Kidney (tissue), 14 donors: ENCODE measurements around the gene NOL4L. TPM values are rescaled to one million over a fixed set of nuclear protein-coding genes. Genes with fewer than 3 reads are reported as not detected.

ENCODE experiments used
- DNase-seq, 5 donors: peaks; one replicate each; pipeline ENCODE4 v3.0.0-alpha.2; 2013 to 2020
- FAIRE-seq: peaks from 2 replicates; lab custom pipeline; 2012; peaks lifted over from hg19 to GRCh38; lab: Jason Lieb, UNC
- H3K27ac ChIP-seq, 2 donors: one replicate each; pipeline ENCODE4 v1.7.0; 2013; ENCODE audit warnings: low read depth in 2 of 2, low read length in 2 of 2, inconsistent platforms in 1 of 2
- H3K27me3 ChIP-seq: one replicate; pipeline ENCODE4 v1.7.1; 2013; ENCODE audit warnings: low read length, inconsistent platforms; ENCODE audit not compliant: control insufficient read depth, insufficient read depth
- H3K36me3 ChIP-seq, 3 donors: one replicate each; pipeline versions ENCODE4 v1.7.0 to v1.7.1; 2013; ENCODE audit warnings: low read length in 3 of 3, control low read depth in 1 of 3, inconsistent platforms in 1 of 3; ENCODE audit not compliant: insufficient read depth in 3 of 3, control insufficient read depth in 2 of 3
- H3K4me1 ChIP-seq, 3 donors: one replicate each; pipeline versions ENCODE4 v1.7.0 to v1.7.1; 2013; ENCODE audit warnings: low read length in 3 of 3, inconsistent platforms in 1 of 3, low read depth in 1 of 3; ENCODE audit not compliant: control insufficient read depth in 2 of 3, insufficient read depth in 2 of 3
- H3K4me3 ChIP-seq, 3 donors: one replicate each; pipeline versions ENCODE4 v1.7.0 to v1.8.1; 2013; ENCODE audit warnings: low read length in 3 of 3, control low read depth in 1 of 3, inconsistent platforms in 1 of 3
- H3K9ac ChIP-seq, 3 donors: one replicate each; pipeline versions ENCODE4 v1.7.0 to v1.7.1; 2013; ENCODE audit warnings: low read length in 3 of 3, control low read depth in 1 of 3, inconsistent platforms in 1 of 3
- H3K9me3 ChIP-seq, 3 donors: one replicate each; pipeline versions ENCODE4 v1.7.0 to v1.7.1; 2013; ENCODE audit warnings: low read length in 3 of 3, control low read depth in 1 of 3, inconsistent platforms in 1 of 3; ENCODE audit not compliant: control insufficient read depth in 2 of 3, insufficient read depth in 1 of 3
- intact Hi-C: fragments of 100-400 bp; cut with DNase I; formaldehyde crosslinking; loops from one replicate; pipeline ENCODE4 v1.11.1; 2022
- polyA plus RNA-seq: library from polyadenylated mRNA; stranded (reverse); fragments of 350-450 nt; fragmentation: Illumina TruSeq; extraction: RNeasy Lipid Tissue Mini Kit (QIAGEN cat#74804); gene quantifications from one replicate; pipeline ENCODE4 v1.2.3, GENCODE V29; 2014; ENCODE audit warnings: low read depth, low replicate concordance; ENCODE audit not compliant: insufficient read depth
- total RNA-seq: library from RNA; stranded (reverse); fragmentation: NEBNext Ultra II Directional; extraction: Animal tissue kit (Norgen Biotek cat#: 25700); gene quantifications from one replicate; pipeline ENCODE4 v1.2.1, GENCODE V29; 2021
- TF ChIP-seq, protein P1 (sequence below): IDR thresholded peaks from 3 replicates; pipeline ENCODE4 v1.5.1; 2012; ENCODE audit warnings: mild to moderate bottlenecking, moderate library complexity, borderline replicate concordance; ENCODE audit not compliant: insufficient read depth; ENCODE audit errors: extremely low read depth
- donor health status: control.
- donor health status: control.
- donor health status: control.
- donor health status: control.
- donor health status: control.
- donor health status: DM: yes; HTN: yes; CAD: no.
- donor health status: Normal renal cell carcinoma (clear cell type).

Gene NOL4L
- total and polyA plus RNA-seq, 2 donors from 2014 or later = 14.1 to 19.4 TPM

DNA sequence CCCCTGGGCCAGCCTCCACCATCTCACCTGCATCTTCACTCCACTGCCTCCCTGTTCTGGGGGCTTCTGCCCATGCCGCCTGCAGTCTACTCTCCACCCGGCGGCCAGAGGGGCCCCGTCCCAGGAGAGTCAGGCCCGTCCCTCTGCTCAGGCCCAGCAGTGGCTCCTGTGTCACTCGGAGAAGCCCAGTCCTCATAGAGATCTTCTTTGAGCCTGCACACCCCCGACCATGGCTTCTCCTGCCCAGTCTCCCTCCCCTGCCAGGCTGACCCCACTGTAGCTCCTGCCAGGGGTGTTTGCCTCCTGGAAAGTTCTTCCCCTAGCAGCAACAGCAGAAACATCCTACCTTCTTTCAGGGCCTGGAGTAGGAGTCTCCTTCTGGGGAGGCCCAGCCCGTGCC lies 22.2 kb upstream of the NOL4L start:
- Histone ChIP-seq H3K9me3 (no peaks in the 10 kb centered on the region), H3K36me3 (no peaks in the 10 kb centered on the region), H3K27me3 (peaks cover 2% of the 10 kb centered on the region), H3K4me1 (no peaks in the 10 kb centered on the region), H3K9ac (no peak overlapping the region), H3K27ac (no peak overlapping the region), H3K4me3 (no peak overlapping the region)
- FAIRE-seq (no peak), DNase-seq (no peak)
- intact Hi-C loops = no loop called here
- TF ChIP-seq, protein P1, sequence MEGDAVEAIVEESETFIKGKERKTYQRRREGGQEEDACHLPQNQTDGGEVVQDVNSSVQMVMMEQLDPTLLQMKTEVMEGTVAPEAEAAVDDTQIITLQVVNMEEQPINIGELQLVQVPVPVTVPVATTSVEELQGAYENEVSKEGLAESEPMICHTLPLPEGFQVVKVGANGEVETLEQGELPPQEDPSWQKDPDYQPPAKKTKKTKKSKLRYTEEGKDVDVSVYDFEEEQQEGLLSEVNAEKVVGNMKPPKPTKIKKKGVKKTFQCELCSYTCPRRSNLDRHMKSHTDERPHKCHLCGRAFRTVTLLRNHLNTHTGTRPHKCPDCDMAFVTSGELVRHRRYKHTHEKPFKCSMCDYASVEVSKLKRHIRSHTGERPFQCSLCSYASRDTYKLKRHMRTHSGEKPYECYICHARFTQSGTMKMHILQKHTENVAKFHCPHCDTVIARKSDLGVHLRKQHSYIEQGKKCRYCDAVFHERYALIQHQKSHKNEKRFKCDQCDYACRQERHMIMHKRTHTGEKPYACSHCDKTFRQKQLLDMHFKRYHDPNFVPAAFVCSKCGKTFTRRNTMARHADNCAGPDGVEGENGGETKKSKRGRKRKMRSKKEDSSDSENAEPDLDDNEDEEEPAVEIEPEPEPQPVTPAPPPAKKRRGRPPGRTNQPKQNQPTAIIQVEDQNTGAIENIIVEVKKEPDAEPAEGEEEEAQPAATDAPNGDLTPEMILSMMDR = no peak

DNA sequence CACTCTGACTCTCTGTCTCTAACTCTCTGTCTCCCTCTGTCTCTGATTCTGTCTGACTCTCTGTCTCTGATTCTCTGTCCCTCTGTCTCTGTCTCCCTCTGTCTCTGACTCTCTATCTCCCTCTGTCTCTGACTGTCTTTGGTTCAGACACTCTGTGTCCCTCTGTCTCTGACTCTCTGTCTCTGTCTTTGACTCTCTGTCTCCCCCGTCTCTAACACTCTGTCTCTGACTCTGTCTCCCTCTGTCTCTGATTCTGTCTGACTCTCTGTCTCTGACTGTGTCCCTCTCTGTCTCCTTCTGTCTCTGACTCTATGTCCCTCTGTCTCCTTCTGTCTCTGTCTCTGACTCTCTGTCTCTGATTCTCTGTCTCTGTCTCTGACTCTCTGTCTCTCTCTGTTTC lies 21.7 kb upstream of the NOL4L start:
- Histone ChIP-seq H3K36me3 (no peaks in the 10 kb centered on the region), H3K4me1 (no peaks in the 10 kb centered on the region), H3K9me3 (no peaks in the 10 kb centered on the region), H3K4me3 (no peak overlapping the region), H3K9ac (no peak overlapping the region), H3K27me3 (peaks cover 2% of the 10 kb centered on the region), H3K27ac (no peak overlapping the region)
- intact Hi-C loops = no loop called here
- TF ChIP-seq, protein P1 = no peak
- no peak for DNase-seq
- no peak for FAIRE-seq

- Histone ChIP-seq H3K4me1 (no peaks in the 10 kb centered on the region), H3K27ac (no peak overlapping the region), H3K4me3 (no peak overlapping the region), H3K9me3 (no peaks in the 10 kb centered on the region), H3K36me3 (no peaks in the 10 kb centered on the region), H3K9ac (no peak overlapping the region), H3K27me3 (peaks cover 2% of the 10 kb centered on the region)
- intact Hi-C loops = no loop called here
- FAIRE-seq = no peak
- TF ChIP-seq, protein P1 = no peak
- DNase-seq = no peak
Observed at GRCh38 chr20:32606107-32606506, 21.0 kb upstream of the NOL4L start.

GRCh38 chr20:32605167-32605656 lies 20.1 kb upstream of the NOL4L start:
- no peak overlapping the region for H3K27ac ChIP-seq
- H3K4me1 ChIP-seq = no peaks in the 10 kb centered on the region
- TF ChIP-seq, protein P1 = no peak
- H3K36me3 ChIP-seq = no peaks in the 10 kb centered on the region
- intact Hi-C loops = no loop called here
- no peaks in the 10 kb centered on the region for H3K9me3 ChIP-seq
- FAIRE-seq = no peak
- H3K27me3 ChIP-seq = peaks cover 2% of the 10 kb centered on the region
- H3K9ac ChIP-seq = no peak overlapping the region
- H3K4me3 ChIP-seq = no peak overlapping the region
- peak in 1 of 5 donors; percentile 35 for DNase-seq
